Endothelial cell of umbilical vein (primary cell): Measurements from ENCODE around the gene HOXB7. TPM values are rescaled to one million over a fixed set of nuclear protein-coding genes. Genes with fewer than 3 reads are reported as not detected.

ENCODE experiments used
- BruUV-seq: library from RNA; stranded (reverse); fragments of 400-500 nt; replicated peaks from 2 replicates; lab custom pipeline; 2021; lab: Mats Ljungman, UMichigan
- CTCF ChIA-PET: fragments of 300-600, 350-600 bp; sonication (Branson Sonifier 250); formaldehyde crosslinking; loops from one replicate; lab custom pipeline; 2021; ENCODE audit warnings: antibody characterized with exemption, inconsistent platforms; lab: Charles Lee
- POLR2A ChIA-PET: fragments of 300-600, 350-600 bp; sonication (Branson Sonifier 250); formaldehyde crosslinking; loops from one replicate; lab custom pipeline; 2021; ENCODE audit warnings: antibody characterized with exemption, inconsistent platforms; lab: Charles Lee
- DNase-seq: peaks from one replicate; pipeline ENCODE4 v3.0.0-alpha.2; 2011; ENCODE audit warnings: low read depth, low spot score
- FAIRE-seq: peaks from 2 replicates; lab custom pipeline; 2011; peaks lifted over from hg19 to GRCh38; lab: Jason Lieb, UNC
- H2AFZ ChIP-seq: 2 replicates; pipeline ENCODE4 v1.6.0; 2012; ENCODE audit warnings: low read depth, low read length, control low read depth, inconsistent platforms
- H3K27ac ChIP-seq: 2 replicates; pipeline ENCODE4 v1.5.1; 2011; ENCODE audit warnings: low read depth, mild to moderate bottlenecking, control low read depth, low read length, moderate library complexity; ENCODE audit not compliant: insufficient read depth
- H3K27me3 ChIP-seq, 2 experiments: 2 replicates each; pipeline versions ENCODE4 v1.6.0 to v1.6.1; 2011; ENCODE audit warnings: low read length in 2 of 2, mixed read lengths in 1 of 2; ENCODE audit not compliant: control insufficient read depth in 2 of 2, insufficient read depth in 2 of 2
- H3K36me3 ChIP-seq, 2 experiments: 2 replicates in 1 of 2; 3 replicates in 1 of 2; pipeline ENCODE4 v1.5.1; 2011; ENCODE audit warnings: low read length in 2 of 2, mild to moderate bottlenecking in 1 of 2, moderate library complexity in 1 of 2; ENCODE audit not compliant: control insufficient read depth in 2 of 2, insufficient read depth in 2 of 2; ENCODE audit errors: extremely low read depth in 1 of 2
- H3K4me1 ChIP-seq: 3 replicates; pipeline ENCODE4 v1.5.1; 2011; ENCODE audit warnings: mild to moderate bottlenecking, low read length; ENCODE audit not compliant: control insufficient read depth, insufficient read depth; ENCODE audit errors: extremely low read depth
- H3K4me2 ChIP-seq: 2 replicates; pipeline ENCODE4 v1.6.1; 2011; ENCODE audit warnings: low read length, control low read depth, mixed read lengths; ENCODE audit not compliant: insufficient read depth
- H3K4me3 ChIP-seq, 3 experiments: fragments of 200-600 bp in 1 of 3; sonication (generic), shearing (Covaris generic) in 1 of 3; replicated peaks in 1 of 3; 2 replicates each; pipeline ENCODE4 v1.5.1; 2011 to 2016; ENCODE audit warnings: control low read depth in 3 of 3, low read length in 3 of 3, mild to moderate bottlenecking in 2 of 3, inconsistent platforms in 1 of 3, low read depth in 1 of 3, moderate library complexity in 1 of 3; ENCODE audit not compliant: insufficient read depth in 1 of 3
- H3K79me2 ChIP-seq: 2 replicates; pipeline ENCODE4 v1.6.0; 2012; ENCODE audit warnings: low read length, inconsistent platforms; ENCODE audit not compliant: control insufficient read depth, insufficient read depth
- H3K9ac ChIP-seq: replicated peaks from 2 replicates; pipeline ENCODE3; 2011; ENCODE audit warnings: low read length, control low read depth; ENCODE audit not compliant: insufficient read depth; ENCODE audit errors: extremely low read depth
- H3K9me1 ChIP-seq: replicated peaks from 3 replicates; pipeline ENCODE4 v1.6.0; 2011; ENCODE audit warnings: mild to moderate bottlenecking, low read length; ENCODE audit not compliant: control insufficient read depth, insufficient read depth; ENCODE audit errors: extremely low read depth
- H3K9me3 ChIP-seq: replicated peaks from 2 replicates; pipeline ENCODE4 v1.5.1; 2012; ENCODE audit warnings: low read length, inconsistent platforms; ENCODE audit not compliant: control insufficient read depth, insufficient read depth
- H4K20me1 ChIP-seq: replicated peaks from 2 replicates; pipeline ENCODE3; 2011; ENCODE audit warnings: mild to moderate bottlenecking, low read length; ENCODE audit not compliant: control insufficient read depth, insufficient read depth; ENCODE audit errors: extremely low read depth
- EZH2 ChIP-seq: IDR thresholded peaks from 2 replicates; pipeline ENCODE4 v1.6.1; 2012; ENCODE audit warnings: borderline replicate concordance, low read depth, mild to moderate bottlenecking, moderate library complexity, low read length, inconsistent platforms; ENCODE audit not compliant: severe bottlenecking
- FOS ChIP-seq: IDR thresholded peaks from 2 replicates; pipeline ENCODE4 v1.6.1; 2011; ENCODE audit warnings: mild to moderate bottlenecking, low read length, moderate library complexity, borderline replicate concordance; ENCODE audit not compliant: insufficient read depth
- GATA2 ChIP-seq: IDR thresholded peaks from 2 replicates; pipeline ENCODE4 v1.7.0; 2011; ENCODE audit warnings: low read depth, mild to moderate bottlenecking, moderate library complexity, mixed read lengths, low read length; ENCODE audit not compliant: insufficient read length, insufficient read depth
- JUN ChIP-seq: IDR thresholded peaks from 2 replicates; pipeline ENCODE4 v1.6.1; 2011; ENCODE audit warnings: borderline replicate concordance, low read depth; ENCODE audit not compliant: insufficient read length, insufficient read depth
- MYC ChIP-seq: IDR thresholded peaks from one replicate; pipeline ENCODE4 v1.6.1; 2011; ENCODE audit warnings: mild to moderate bottlenecking, low read depth, low read length
- POLR2A ChIP-seq: IDR thresholded peaks from 2 replicates; pipeline ENCODE4 v1.6.1; 2012; ENCODE audit warnings: low read depth, mild to moderate bottlenecking, control low read depth, low read length
- POLR2AphosphoS5 ChIP-seq: IDR thresholded peaks from 2 replicates; pipeline ENCODE4 v1.6.1; 2012; ENCODE audit warnings: low read depth, mild to moderate bottlenecking, control low read depth, low read length, moderate library complexity; ENCODE audit not compliant: insufficient read depth
- dilution Hi-C: fragments of 300-500 bp; cut with MboI; formaldehyde crosslinking; loops from one replicate; pipeline ENCODE4 v1.15.0; 2019; ENCODE audit warnings: low sequenced_read_pairs; ENCODE audit not compliant: extremely low pct_ligation_motif_present
- intact Hi-C: fragments of 100-400 bp; cut with micrococcal nuclease; formaldehyde crosslinking; loops from one replicate; pipeline ENCODE4 v1.10.0; 2022
- polyA plus RNA-seq, 4 experiments: library from polyadenylated mRNA; depleted of rRNA in 3 of 4; stranded (reverse) in 3 of 4; unstranded in 1 of 4; fragments of >200 nt; gene quantifications; 2 replicates each; pipeline versions ENCODE4 v1.2.1 to v1.2.3, GENCODE V29; 2011 to 2012; ENCODE audit warnings: missing spikeins in 1 of 4
- total RNA-seq: library from RNA; stranded (reverse); gene quantifications from 2 replicates; pipeline ENCODE4 v1.2.3, GENCODE V29; 2021
- TF ChIP-seq, protein P1 (sequence below), 2 donors: IDR thresholded peaks; 1 replicate in 1 of 2; 2 replicates in 1 of 2; pipeline ENCODE4 v1.5.1; 2011; ENCODE audit warnings: low read length in 2 of 2, mild to moderate bottlenecking in 2 of 2, moderate library complexity in 2 of 2, control low read depth in 1 of 2, inconsistent platforms in 1 of 2, low read depth in 1 of 2; ENCODE audit not compliant: insufficient read depth in 1 of 2; ENCODE audit errors: extremely low read depth in 1 of 2
- TF ChIP-seq, protein P2 (sequence below): IDR thresholded peaks from 2 replicates; pipeline ENCODE4 v1.6.1; 2011; ENCODE audit not compliant: insufficient read depth, insufficient read length

HOXB7 gene
- total and polyA plus RNA-seq, 2 donors (not counting 3 experiments of a cell fraction or from before 2014, with no cell fraction given), result 23.5 to 24.5 TPM

DNA sequence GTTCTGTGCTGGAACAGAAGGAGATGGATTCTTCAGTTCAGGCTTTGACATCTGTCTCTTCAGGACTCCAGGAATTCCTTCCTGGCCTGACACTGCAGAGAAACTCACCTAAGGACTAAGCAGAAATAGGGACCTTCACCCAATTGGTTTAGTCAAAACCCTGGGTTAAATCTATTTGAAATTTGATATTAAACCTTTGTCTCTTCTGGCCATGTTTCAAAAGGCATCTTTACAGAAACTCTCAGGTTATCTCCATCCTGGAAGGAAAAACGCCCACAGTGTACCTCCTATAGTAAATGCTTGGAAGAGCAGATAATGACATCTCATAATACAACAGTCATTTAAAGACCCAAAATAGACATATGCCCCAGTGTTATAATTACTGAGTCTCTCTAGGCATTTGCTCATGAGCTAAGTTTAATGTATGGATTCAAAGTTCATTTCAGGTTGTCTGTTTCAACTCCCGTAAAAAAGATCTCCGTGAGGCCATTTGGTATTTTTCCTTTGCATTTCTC lies 27.1 kb downstream of the HOXB7 start:
- no peaks in the 10 kb centered on the region for H4K20me1 ChIP-seq
- TF ChIP-seq JUN (no peak), POLR2AphosphoS5 (no peak), GATA2 (no peak), EZH2 (no peak), POLR2A (no peak), MYC (no peak), FOS (no peak)
- TF ChIP-seq, protein P1, sequence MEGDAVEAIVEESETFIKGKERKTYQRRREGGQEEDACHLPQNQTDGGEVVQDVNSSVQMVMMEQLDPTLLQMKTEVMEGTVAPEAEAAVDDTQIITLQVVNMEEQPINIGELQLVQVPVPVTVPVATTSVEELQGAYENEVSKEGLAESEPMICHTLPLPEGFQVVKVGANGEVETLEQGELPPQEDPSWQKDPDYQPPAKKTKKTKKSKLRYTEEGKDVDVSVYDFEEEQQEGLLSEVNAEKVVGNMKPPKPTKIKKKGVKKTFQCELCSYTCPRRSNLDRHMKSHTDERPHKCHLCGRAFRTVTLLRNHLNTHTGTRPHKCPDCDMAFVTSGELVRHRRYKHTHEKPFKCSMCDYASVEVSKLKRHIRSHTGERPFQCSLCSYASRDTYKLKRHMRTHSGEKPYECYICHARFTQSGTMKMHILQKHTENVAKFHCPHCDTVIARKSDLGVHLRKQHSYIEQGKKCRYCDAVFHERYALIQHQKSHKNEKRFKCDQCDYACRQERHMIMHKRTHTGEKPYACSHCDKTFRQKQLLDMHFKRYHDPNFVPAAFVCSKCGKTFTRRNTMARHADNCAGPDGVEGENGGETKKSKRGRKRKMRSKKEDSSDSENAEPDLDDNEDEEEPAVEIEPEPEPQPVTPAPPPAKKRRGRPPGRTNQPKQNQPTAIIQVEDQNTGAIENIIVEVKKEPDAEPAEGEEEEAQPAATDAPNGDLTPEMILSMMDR (IDR thresholded peaks at IDR 0.05; ENCODE audit: extremely low read depth in 1 of 2, insufficient read depth in 1 of 2, low read depth in 1 of 2, low read length in 2 of 2), result no peak
- TF ChIP-seq, protein P2, sequence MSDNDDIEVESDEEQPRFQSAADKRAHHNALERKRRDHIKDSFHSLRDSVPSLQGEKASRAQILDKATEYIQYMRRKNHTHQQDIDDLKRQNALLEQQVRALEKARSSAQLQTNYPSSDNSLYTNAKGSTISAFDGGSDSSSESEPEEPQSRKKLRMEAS, result no peak
- H3K4me2 ChIP-seq, result no peak overlapping the region
- DNase-seq (no peak), FAIRE-seq (no peak)
- H2AFZ ChIP-seq, result no peak overlapping the region
- H3K27me3 ChIP-seq, result no peaks in the 10 kb centered on the region
- ChIA-PET POLR2A (interaction anchor here (1.3 kb wide), 1 partner anchor 28 kb away, joined by 3 read pairs; no protein-coding TSS in a partner anchor), CTCF (interaction anchor here (1.0 to 2.3 kb wide), 4 partner anchors 82 to 248 kb away, joined by 3 to 11 read pairs (median 4); no protein-coding TSS in a partner anchor)
- dilution Hi-C loops, result no loop called here
- H3K9ac ChIP-seq, result no peak overlapping the region
- no peak overlapping the region for H3K27ac ChIP-seq
- intact Hi-C loops, result no loop called here
- H3K79me2 ChIP-seq, result peaks cover 72% of the 10 kb centered on the region
- peaks cover 68% of the 10 kb centered on the region for H3K4me1 ChIP-seq
- no TSS peak for BruUV-seq
- no peaks in the 10 kb centered on the region for H3K9me1 ChIP-seq
- H3K4me3 ChIP-seq, result no peak overlapping the region
- H3K9me3 ChIP-seq, result no peaks in the 10 kb centered on the region
- H3K36me3 ChIP-seq, result no peaks in the 10 kb centered on the region
